Activated T-cell treated with anti-CD3 and anti-CD28 coated beads for 4 hours (primary cell): Measurements from ENCODE around the gene CNTNAP2.
"Not testable (repeated sequence)": the region's sequence is repeated elsewhere in the genome, so short reads cannot be mapped to it uniquely, and the experiment has no call there.

Experiments used
- DNase-seq: peaks from one replicate; pipeline ENCODE4 v3.0.0-alpha.2; 2020

The CNTNAP2 gene

GRCh38 chr7:148255333-148255732 lies 2138.7 kb downstream of the CNTNAP2 start:
- no peak for DNase-seq

GRCh38 chr7:148256433-148256832 lies 2139.8 kb downstream of the CNTNAP2 start:
- no peak for DNase-seq

GRCh38 chr7:148260599-148260998 lies 2144.0 kb downstream of the CNTNAP2 start:
- DNase-seq = no peak

- no peak for DNase-seq
Observed at GRCh38 chr7:148261523-148261922, 2144.9 kb downstream of the CNTNAP2 start.

GRCh38 chr7:148261996-148262688 lies 2145.5 kb downstream of the CNTNAP2 start:
- no peak for DNase-seq

- peak; percentile 53 for DNase-seq
Observed at GRCh38 chr7:148262721-148263229, 2146.2 kb downstream of the CNTNAP2 start.

GRCh38 chr7:148264933-148265557 lies 2148.4 kb downstream of the CNTNAP2 start:
- no peak for DNase-seq

- no peak for DNase-seq
Observed at GRCh38 chr7:148265896-148266295, 2149.3 kb downstream of the CNTNAP2 start.

GRCh38 chr7:148266795-148267194 lies 2150.2 kb downstream of the CNTNAP2 start:
- DNase-seq = no peak

GRCh38 chr7:148270576-148270975 lies 2154.0 kb downstream of the CNTNAP2 start:
- no peak for DNase-seq

GRCh38 chr7:148274118-148274517 lies 2157.5 kb downstream of the CNTNAP2 start:
- no peak for DNase-seq

GRCh38 chr7:148275359-148275890 lies 2158.8 kb downstream of the CNTNAP2 start:
- no peak for DNase-seq

GRCh38 chr7:148276314-148277041 lies 2159.9 kb downstream of the CNTNAP2 start:
- no peak for DNase-seq

GRCh38 chr7:148277042-148277660 lies 2160.6 kb downstream of the CNTNAP2 start:
- DNase-seq = no peak

- no peak for DNase-seq
Observed at GRCh38 chr7:148286150-148286549, 2169.5 kb downstream of the CNTNAP2 start.

GRCh38 chr7:148287538-148287937 lies 2170.9 kb downstream of the CNTNAP2 start:
- DNase-seq = no peak

GRCh38 chr7:148288592-148289151 lies 2172.1 kb downstream of the CNTNAP2 start:
- no peak for DNase-seq

GRCh38 chr7:148289630-148290029 lies 2173.0 kb downstream of the CNTNAP2 start:
- DNase-seq = no peak

GRCh38 chr7:148290538-148290937 lies 2173.9 kb downstream of the CNTNAP2 start:
- DNase-seq = no peak

- no peak for DNase-seq
Observed at GRCh38 chr7:148291799-148292198, 2175.2 kb downstream of the CNTNAP2 start.

GRCh38 chr7:148296994-148297644 lies 2180.5 kb downstream of the CNTNAP2 start:
- no peak for DNase-seq

GRCh38 chr7:148298768-148299167 lies 2182.2 kb downstream of the CNTNAP2 start:
- DNase-seq = not testable (repeated sequence)
